ENCODE results near the gene DOCK2.

DOCK2 gene

GRCh38 chr5:170053896-170054295 lies 416.8 kb downstream of the DOCK2 start:
- no peaks in the 10 kb centered on the region for H3K4me1 ChIP-seq
- no peak for DNase-seq
- H3K9me3 ChIP-seq = no peaks in the 10 kb centered on the region
- intact Hi-C loops (cut with DNase I; ENCODE audit: low total_unique reads) = no loop called here
- no peak for TF ChIP-seq CTCF (IDR thresholded peaks at IDR 0.05)
- peaks cover 0 to 2% of the 10 kb centered on the region in 2 donors for H3K27me3 ChIP-seq
- no peak overlapping the region for H3K4me3 ChIP-seq
- H3K36me3 ChIP-seq = no peaks in the 10 kb centered on the region
- H3K27ac ChIP-seq = no peak overlapping the region

GRCh38 chr5:170055606-170056005 lies 418.5 kb downstream of the DOCK2 start:
- DNase-seq = no peak
- TF ChIP-seq CTCF (IDR thresholded peaks at IDR 0.05) = no peak
- H3K36me3 ChIP-seq = no peaks in the 10 kb centered on the region
- no peak overlapping the region for H3K27ac ChIP-seq
- H3K9me3 ChIP-seq = no peaks in the 10 kb centered on the region
- peaks cover 0 to 2% of the 10 kb centered on the region in 2 donors for H3K27me3 ChIP-seq
- H3K4me3 ChIP-seq = no peak overlapping the region
- intact Hi-C loops (cut with DNase I; ENCODE audit: low total_unique reads) = no loop called here
- no peaks in the 10 kb centered on the region for H3K4me1 ChIP-seq

GRCh38 chr5:170056561-170057267 lies 419.6 kb downstream of the DOCK2 start:
- Histone ChIP-seq H3K36me3 (no peaks in the 10 kb centered on the region), H3K9me3 (no peaks in the 10 kb centered on the region), H3K27ac (no peak overlapping the region), H3K4me1 (no peaks in the 10 kb centered on the region), H3K4me3 (no peak overlapping the region), H3K27me3 (peaks cover 0 to 2% of the 10 kb centered on the region in 2 donors)
- DNase-seq = no peak
- intact Hi-C loops (cut with DNase I; ENCODE audit: low total_unique reads) = no loop called here
- TF ChIP-seq CTCF (IDR thresholded peaks at IDR 0.05) = no peak

- TF ChIP-seq CTCF (IDR thresholded peaks at IDR 0.05) = no peak
- Histone ChIP-seq H3K27me3 (peaks cover 0 to 2% of the 10 kb centered on the region in 2 donors), H3K9me3 (no peaks in the 10 kb centered on the region), H3K4me3 (no peak overlapping the region), H3K36me3 (no peaks in the 10 kb centered on the region), H3K27ac (no peak overlapping the region), H3K4me1 (no peaks in the 10 kb centered on the region)
- no peak for DNase-seq
- intact Hi-C loops (cut with DNase I; ENCODE audit: low total_unique reads) = no loop called here
Observed at GRCh38 chr5:170057311-170057710, 420.2 kb downstream of the DOCK2 start.

- Histone ChIP-seq H3K4me3 (no peak overlapping the region), H3K36me3 (no peaks in the 10 kb centered on the region), H3K9me3 (no peaks in the 10 kb centered on the region), H3K27ac (no peak overlapping the region), H3K27me3 (peaks cover 0 to 2% of the 10 kb centered on the region in 2 donors), H3K4me1 (no peaks in the 10 kb centered on the region)
- no peak for DNase-seq
- intact Hi-C loops (cut with DNase I; ENCODE audit: low total_unique reads) = no loop called here
- TF ChIP-seq CTCF (IDR thresholded peaks at IDR 0.05) = no peak
Observed at GRCh38 chr5:170059221-170059620, 422.1 kb downstream of the DOCK2 start.

Data from tibial artery (tissue), 4 donors.